Medulla oblongata (tissue), 1 donor: ENCODE results near the gene TRAPPC2B.
"Not testable (repeated sequence)": the region's sequence is repeated elsewhere in the genome, so short reads cannot be mapped to it uniquely, and the experiment has no call there.

Experiments used
- DNase-seq: peaks from one replicate; pipeline ENCODE4 v3.0.0-alpha.2; 2015; ENCODE audit errors: extremely low spot score

Gene TRAPPC2B

GRCh38 chr19:57374647-57375046, 11.3 kb downstream of the TRAPPC2B start:
- not testable (repeated sequence) for DNase-seq

- no peak for DNase-seq
These were observed 12.8 kb downstream of the TRAPPC2B start for GRCh38 chr19:57376151-57376550.

DNA sequence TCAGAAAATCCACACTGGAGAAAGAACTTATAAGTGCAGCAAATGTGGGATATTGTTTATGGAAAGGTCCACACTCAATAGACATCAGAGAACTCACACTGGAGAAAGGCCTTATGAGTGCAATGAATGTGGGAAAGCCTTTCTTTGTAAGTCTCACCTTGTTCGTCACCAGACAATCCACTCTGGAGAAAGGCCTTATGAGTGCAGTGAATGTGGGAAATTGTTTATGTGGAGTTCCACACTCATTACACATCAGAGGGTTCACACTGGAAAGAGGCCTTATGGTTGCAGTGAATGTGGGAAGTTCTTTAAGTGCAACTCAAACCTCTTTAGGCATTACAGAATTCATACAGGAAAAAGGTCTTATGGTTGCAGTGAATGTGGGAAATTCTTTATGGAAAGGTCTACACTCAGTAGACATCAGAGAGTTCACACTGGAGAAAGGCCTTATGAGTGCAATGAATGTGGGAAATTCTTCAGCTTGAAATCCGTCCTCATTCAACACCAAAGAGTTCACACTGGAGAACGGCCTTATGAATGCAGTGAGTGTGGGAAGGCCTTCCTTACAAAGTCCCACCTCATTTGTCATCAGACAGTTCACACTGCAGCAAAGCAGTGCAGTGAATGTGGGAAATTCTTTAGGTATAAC, 14.3 kb downstream of the TRAPPC2B start:
- DNase-seq = no peak

GRCh38 chr19:57380923-57381322, 17.6 kb downstream of the TRAPPC2B start:
- no peak for DNase-seq

DNA sequence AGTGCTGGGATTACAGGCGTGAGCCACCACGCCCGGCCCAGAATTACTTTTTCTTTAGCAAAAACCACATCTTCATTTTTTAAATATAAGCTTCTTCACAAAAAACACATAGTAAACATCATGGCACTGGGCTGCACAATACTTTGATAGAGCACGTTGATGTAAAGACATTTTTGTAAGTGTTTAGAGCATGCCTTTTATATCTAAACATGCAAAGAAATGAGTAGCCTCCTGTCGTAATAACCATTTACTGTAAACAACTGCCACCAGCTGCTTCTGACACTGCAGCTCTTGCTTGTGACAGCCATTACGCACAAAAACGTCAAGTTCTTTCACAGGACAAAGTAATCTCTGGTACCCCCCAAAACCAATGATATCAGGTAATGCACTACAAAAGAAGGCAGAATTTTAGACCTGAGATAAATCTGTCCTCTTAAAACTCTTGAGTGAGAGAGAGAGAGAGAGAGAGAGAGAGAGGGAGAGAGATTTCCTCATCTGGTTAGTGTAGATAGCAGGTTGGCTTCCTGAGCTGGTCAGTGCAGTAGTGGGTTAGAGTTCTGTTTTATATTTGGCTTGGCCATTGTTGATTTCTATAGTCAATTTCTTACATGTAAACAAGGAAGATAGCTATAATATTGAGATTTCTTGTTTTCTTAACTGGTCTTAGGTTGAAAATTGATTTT, 19.6 kb downstream of the TRAPPC2B start:
- no peak for DNase-seq

DNA sequence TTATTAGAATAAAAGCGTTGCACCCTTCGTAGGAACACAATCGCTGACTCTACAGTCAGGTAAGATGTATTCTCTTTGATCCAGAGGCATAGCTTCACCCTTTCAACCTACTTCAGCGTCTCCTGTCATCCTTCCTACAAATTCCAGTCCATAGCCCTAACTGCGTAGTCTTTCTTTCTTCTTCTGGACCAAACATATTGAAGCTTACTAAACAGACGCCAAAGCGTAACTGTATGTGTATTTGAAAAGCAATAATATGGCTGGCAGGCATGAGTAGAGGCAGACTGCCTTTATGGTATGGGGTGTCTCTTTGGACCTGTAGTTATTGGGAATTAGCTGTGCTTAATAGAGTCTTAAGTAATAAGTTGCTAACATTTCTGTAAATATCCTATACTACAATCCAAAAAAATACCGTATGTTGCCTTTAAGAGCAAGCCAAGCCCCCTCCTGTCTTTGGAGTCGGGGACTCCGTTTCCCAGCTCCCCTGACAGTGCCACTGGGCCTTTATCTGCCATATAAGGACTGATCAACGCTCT, 25.9 kb downstream of the TRAPPC2B start:
- DNase-seq = no peak

DNA sequence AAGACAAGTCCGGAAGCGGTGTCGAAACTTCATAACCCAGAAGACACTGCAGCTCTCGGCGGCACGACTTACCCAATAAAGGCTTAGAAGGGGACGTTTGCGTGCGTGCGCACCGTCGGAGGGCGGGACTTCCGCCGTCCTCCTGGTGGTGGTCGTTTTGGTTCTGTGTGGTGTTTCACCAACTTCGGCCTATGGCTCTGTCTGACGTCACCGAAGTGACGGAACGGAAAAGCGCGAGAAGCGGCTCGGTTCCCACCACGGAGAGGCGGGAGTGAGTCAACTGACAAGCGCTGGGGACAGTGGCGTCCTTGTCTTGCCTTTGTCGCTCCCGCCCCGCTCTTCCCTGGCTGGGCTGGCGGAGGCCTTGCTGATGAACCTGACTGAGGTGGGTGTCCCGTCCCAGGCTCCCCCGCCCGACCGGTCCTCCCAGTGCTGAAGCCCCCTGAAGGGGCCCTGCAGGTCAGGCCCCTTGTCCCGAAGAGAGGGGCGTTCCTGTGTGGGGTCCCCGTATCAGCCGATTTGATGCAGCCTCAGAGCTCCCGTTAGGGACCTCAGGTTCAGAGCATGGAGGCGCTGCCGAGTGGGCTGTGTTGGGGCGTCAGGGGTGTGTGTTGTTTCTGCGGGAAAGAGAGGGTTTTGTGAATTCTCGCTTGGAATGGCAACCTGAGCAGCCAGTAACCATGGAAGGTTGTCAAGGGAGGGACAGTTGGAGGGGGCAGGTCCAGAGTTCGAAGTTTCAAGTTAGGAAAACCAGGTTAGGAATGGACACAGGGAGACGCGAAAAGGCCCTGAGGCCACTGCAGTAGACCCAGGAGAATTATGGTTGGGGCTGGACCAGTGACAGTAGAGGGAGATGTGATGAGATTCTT, 26.6 kb downstream of the TRAPPC2B start, which contains the start of gene ZNF548:
ZNF548 (plus strand) TSS at position 125 of the 869 bp plus-strand sequence; CDS start at position 371, 246 bp downstream.
- DNase-seq = peak; percentile 99

DNA sequence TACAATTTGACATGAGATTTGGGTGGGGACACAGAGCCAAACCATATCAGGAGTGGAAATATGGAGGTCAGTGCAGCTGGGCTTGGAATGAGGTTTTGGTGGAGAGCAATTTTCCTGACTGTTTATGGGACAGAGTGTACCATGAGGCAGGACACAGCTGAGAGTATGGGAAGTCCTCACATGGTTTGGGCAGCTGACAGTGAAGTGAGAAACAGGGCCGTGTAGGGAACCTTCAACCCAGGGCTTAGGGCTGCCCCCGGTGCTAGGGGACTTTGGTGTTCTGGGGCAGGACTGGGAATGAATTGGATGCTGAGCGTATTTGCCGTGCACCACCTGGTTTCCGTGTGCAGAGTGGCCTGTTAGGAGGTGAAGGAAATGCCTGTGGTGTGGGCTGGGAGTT, 32.4 kb downstream of the TRAPPC2B start:
- no peak for DNase-seq

DNA sequence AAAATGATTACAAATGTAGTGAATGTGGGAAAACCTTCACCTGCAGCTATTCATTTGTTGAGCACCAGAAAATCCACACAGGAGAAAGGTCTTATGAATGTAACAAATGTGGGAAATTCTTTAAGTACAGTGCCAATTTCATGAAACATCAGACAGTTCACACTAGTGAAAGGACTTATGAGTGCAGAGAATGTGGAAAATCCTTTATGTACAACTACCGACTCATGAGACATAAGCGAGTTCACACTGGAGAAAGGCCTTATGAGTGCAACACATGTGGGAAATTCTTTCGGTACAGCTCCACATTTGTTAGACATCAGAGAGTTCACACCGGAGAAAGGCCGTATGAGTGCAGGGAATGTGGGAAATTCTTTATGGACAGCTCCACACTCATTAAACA, 35.5 kb downstream of the TRAPPC2B start:
- no peak for DNase-seq

DNA sequence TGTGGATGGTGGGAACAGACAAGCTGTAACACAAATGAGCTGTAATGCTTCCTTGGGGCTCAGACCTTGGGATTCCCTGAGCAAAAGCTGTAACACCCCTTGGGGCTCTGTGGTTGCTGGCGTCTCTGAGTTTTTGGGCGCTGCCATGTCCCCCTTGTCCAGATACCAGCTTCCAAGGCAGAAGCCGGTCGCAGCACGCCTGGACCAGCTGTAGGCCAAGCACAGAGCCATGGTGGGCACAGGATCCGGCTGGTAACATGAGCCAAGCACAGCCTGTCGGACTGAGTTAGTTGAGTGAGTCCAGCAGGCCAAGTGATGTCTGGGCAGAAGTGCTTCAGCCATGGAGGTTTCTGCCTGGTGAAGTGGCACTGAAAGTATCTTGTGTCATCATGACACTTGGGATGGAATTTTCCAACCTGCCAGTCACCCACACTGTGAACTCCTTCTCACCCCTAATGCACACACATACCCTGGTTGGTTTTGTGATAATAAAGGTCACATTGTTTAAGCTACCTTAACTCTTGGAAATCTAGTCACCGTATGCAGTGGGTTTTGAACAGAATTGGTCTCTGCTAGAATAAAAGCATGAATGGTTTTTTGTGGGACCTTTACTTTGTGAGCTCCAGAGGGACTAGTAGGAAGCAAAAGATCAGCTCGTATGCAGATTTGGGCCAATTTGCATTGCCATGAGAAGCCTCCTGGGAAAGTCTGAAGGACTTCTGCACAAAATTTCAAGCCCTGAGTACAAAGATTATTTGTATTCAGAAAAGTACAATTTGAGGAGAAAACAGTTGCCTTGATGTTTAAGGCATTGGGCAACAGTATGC, 40.6 kb downstream of the TRAPPC2B start:
- DNase-seq = no peak

GRCh38 chr19:57406516-57407123, 43.3 kb downstream of the TRAPPC2B start:
- peak; percentile 37 for DNase-seq

GRCh38 chr19:57410877-57411671, 47.7 kb downstream of the TRAPPC2B start, which contains the start of gene ZNF17:
Gene ZNF17 (plus strand): TSS chr19:57411161. CDS start chr19:57413616, 2,455 bp downstream.
- peak; percentile 98 for DNase-seq
